AML-193 (cell line): ENCODE data around the gene SLC9C2.
"Not testable (repeated sequence)": the region's sequence is repeated elsewhere in the genome, so short reads cannot be mapped to it uniquely, and the experiment has no call there.

Source experiments
- DNase-seq, 2 experiments: peaks; one replicate each; lab custom pipeline; 2025; lab: John Stamatoyannopoulos, UW

SLC9C2 gene

GRCh38 chr1:173525926-173526325 lies 76.9 kb downstream of the SLC9C2 start:
- no peak for DNase-seq

- no peak for DNase-seq
Measured at GRCh38 chr1:173523329-173523728, 79.5 kb downstream of the SLC9C2 start.

- DNase-seq, result no peak
Measured at GRCh38 chr1:173520799-173521198, 82.1 kb downstream of the SLC9C2 start.

- not testable (repeated sequence) for DNase-seq
Measured at GRCh38 chr1:173514503-173514902, 88.4 kb downstream of the SLC9C2 start.

GRCh38 chr1:173509797-173510196 lies 93.1 kb downstream of the SLC9C2 start:
- no peak for DNase-seq

GRCh38 chr1:173508541-173508940 lies 94.3 kb downstream of the SLC9C2 start:
- DNase-seq, result no peak

- no peak for DNase-seq
Measured at GRCh38 chr1:173507847-173508209, 95.0 kb downstream of the SLC9C2 start.

GRCh38 chr1:173507205-173507846 lies 95.5 kb downstream of the SLC9C2 start:
- no peak for DNase-seq

- DNase-seq, result no peak
Measured at GRCh38 chr1:173506437-173506836, 96.4 kb downstream of the SLC9C2 start.

- no peak for DNase-seq
Measured at GRCh38 chr1:173505391-173505790, 97.5 kb downstream of the SLC9C2 start.

GRCh38 chr1:173504268-173504667 lies 98.6 kb downstream of the SLC9C2 start:
- DNase-seq, result no peak

GRCh38 chr1:173503391-173503790 lies 99.5 kb downstream of the SLC9C2 start:
- no peak for DNase-seq

GRCh38 chr1:173502104-173502503 lies 100.8 kb downstream of the SLC9C2 start:
- no peak for DNase-seq

- no peak for DNase-seq
Measured at GRCh38 chr1:173499729-173500128, 103.1 kb downstream of the SLC9C2 start.

GRCh38 chr1:173496757-173497320 lies 106.0 kb downstream of the SLC9C2 start:
- no peak for DNase-seq

- no peak for DNase-seq
Measured at GRCh38 chr1:173495609-173496267, 107.1 kb downstream of the SLC9C2 start.

- DNase-seq, result not testable (repeated sequence)
Measured at GRCh38 chr1:173493125-173493524, 109.7 kb downstream of the SLC9C2 start.

- DNase-seq, result no peak
Measured at GRCh38 chr1:173491508-173491907, 111.4 kb downstream of the SLC9C2 start.

GRCh38 chr1:173489929-173490328 lies 112.9 kb downstream of the SLC9C2 start:
- no peak for DNase-seq

GRCh38 chr1:173489149-173489600 lies 113.7 kb downstream of the SLC9C2 start:
- DNase-seq, result no peak

GRCh38 chr1:173488001-173488400 lies 114.9 kb downstream of the SLC9C2 start:
- no peak for DNase-seq

- no peak for DNase-seq
Measured at GRCh38 chr1:173485401-173485800, 117.5 kb downstream of the SLC9C2 start.

GRCh38 chr1:173484276-173484675 lies 118.6 kb downstream of the SLC9C2 start:
- DNase-seq, result no peak
